ENCODE measurements around the gene MEOX1.

MEOX1 gene

DNA sequence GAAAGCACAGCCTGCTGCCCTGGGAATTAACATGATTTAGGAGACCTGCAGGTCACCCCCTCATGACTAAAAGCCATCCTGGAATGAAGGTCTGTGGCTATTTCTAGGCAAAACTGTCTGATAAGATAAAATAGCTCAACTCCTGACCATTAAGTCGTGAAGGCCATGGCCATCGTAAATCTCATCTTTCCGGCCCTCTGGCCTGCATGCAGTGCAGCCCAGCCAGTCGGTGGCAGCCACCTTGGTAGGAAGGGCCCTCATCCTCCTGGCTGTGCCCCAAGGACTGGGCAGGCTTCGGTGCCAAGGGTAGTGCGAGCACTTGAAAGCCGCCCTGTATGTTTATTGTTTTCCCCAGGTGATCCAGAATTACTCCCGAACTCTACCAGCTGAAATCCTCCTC lies 18.2 kb upstream of the MEOX1 start:
- peak; percentile 36 for DNase-seq

DNA sequence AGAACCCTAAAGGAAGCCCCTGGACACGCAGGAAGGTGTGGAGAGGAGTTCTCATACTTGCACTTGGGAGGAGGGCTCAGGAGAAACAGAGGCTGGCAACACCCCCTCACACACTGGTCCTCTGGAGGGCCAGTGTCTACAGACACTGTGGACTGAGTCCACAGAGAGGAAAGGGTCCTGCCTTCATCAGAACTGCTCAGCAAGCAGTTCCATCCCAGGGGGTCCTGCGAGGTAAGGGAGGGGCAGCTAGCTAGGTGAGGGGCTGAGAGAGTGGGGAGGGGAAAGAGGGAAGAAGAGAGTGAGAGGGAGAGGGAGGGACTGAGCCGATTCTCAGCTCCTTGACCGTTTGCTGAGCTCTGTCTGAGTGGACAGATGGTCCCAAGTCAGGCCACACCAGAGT lies 17.7 kb upstream of the MEOX1 start:
- no peak for DNase-seq

DNA sequence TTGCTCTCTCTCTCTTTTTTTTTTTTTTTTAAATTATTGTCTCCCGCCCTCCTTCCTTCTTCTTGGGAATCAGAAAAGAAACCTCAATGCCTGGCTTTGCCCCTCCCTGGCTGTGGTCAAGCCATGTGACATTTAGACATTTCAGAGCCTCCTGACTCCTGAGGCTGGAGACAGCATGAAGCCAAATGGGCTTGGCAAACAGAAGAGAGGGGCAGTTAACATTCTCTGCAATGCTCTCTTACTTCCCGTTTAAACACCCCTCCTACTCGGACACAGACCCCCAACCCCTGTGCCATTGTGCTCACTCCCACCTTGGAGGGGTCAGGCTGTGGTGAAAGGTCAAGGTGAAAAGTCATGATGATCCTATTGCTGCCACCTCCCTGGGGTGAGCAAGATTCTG lies 14.7 kb upstream of the MEOX1 start:
- DNase-seq = no peak

DNA sequence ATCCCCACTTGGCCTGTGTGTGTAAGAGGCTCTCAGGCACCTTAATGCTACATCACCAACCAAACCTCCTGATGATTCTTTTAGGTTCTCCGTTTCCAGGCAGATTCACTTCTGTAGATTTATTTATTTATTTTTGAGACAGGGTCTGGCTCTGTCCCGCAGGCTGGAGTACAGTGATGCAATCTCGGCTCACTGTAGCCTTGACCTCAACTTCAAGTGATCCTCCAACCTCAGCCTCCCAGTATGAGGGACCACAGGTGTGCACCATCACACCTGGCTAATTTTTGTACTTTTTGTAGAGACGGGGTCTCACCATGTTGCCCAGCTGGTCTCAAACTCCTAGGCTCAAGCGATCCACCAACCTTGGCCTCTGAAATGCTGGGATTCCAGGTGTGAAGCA lies 12.7 kb upstream of the MEOX1 start:
- no peak for DNase-seq

DNA sequence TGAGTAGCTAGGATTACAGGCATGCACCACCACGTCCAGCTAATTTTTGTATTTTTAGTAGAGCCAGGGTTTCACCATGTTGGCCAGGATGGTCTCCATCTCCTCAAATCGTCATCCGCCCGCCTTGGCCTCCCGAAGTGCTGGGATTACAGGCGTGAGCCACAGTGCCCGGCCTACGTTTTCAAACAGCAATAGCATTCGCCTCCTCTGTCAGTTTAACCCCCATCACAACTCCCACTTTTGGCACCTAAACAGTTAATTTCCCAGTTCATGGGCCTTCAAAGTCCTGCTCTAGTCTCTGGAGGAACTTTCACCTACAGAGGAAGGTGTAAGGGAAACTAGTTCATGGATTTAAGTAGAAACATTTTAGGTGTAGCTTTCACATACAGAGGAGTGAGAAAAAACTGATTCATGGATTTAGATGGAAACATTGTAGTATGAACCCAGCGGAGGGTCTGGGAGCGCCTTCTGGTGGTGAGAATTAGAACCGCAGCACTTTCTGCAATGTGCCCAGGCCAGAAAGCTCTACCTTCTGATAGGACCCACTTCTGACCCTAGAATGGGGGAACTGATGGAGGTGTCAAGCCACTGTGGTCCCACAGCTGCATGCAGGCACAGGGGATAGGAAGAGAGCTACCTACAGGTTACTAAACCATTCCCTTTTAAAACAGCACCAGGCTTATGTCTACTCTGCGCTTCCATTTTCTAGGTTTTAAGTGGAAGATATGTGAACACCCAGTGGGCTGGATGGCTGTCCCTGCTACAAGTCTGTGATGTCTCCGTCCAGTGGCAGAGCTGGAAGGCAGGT lies 12.0 kb upstream of the MEOX1 start:
- DNase-seq = peak; percentile 24

DNA sequence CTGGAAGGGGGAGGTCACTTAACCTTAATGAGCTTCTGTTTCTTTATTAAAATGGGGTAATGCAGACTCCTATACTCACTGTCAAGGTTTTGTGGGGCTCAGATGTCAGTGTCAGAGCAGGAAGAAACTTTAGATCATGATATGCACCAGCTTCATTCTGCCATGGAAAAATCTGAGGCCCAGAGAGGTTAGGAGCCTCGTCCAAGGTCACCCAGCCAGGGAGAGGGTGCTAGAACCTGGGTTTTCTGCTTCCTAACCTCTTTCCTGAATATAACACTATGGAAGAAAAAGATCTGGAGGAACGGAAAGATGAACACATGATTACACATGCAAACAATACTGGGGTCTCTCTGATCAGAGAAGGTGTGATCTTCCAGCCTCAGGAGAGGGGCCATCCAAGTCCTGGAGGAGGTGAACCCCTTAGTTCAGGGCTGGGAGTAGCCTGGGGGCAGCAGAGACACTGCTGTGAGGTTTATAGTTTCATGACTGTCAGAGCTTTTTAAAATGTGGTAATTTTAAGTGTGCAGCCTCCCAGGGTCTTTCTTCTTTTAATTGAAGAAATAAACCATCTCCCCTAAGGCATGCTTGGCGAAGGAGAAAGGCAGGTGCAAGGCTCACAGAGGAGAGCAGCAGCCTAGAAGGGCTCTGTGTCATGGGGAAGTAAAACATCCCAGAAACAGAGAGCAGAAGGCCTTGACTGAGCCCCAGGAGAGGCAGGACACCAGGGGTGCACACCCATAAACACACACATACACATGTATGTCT lies 10.2 kb upstream of the MEOX1 start:
- DNase-seq = no peak

DNA sequence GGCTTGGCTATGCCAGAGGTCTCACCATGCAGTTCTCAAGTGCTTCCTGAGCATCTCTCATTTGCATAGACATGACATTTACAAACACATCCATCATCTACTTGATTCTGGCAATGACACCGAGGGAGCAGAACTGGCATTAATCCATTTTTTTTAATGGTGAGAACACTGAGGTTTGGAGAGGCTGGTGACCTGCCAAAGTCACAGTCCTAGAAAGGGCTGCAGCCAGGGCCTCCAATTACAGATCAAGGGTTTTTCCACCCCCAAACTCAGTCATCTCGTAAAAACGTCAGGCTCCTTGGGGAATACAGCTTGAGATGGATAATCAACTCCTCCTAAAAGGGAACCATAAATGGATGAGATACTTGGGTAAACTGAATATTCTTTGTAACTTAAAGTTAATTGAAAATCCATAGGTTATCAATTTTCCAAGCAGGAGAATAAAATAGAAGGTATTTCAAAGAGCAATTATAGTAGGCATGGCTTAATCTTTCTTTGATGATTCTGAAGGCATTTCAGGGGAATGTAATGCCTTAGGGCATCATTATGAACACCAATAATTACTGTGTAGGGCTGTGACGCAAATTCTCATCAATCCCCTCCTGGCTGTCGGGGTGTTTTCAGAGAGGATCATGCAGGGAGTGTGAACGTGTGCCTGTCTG lies 9.4 kb upstream of the MEOX1 start:
- DNase-seq = peak; percentile 94

DNA sequence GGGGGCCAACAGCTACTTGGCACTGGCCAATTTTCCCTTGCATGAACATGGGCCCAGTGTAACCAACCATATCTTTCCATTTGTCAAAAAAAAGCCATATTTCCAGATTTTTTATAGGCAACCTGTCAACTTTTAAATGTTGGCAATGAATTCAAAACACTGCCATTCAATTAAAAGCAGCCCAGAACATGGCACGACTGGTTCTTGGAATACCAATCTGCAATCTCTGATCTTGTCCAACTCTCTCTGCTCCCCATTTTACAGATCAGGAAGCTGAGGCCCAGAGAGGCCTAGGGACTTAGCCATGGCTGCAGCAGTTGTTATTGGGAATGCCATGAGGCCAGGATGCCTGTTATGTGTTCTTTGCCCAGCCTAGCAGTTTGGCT lies 8.9 kb upstream of the MEOX1 start:
- no peak for DNase-seq

DNA sequence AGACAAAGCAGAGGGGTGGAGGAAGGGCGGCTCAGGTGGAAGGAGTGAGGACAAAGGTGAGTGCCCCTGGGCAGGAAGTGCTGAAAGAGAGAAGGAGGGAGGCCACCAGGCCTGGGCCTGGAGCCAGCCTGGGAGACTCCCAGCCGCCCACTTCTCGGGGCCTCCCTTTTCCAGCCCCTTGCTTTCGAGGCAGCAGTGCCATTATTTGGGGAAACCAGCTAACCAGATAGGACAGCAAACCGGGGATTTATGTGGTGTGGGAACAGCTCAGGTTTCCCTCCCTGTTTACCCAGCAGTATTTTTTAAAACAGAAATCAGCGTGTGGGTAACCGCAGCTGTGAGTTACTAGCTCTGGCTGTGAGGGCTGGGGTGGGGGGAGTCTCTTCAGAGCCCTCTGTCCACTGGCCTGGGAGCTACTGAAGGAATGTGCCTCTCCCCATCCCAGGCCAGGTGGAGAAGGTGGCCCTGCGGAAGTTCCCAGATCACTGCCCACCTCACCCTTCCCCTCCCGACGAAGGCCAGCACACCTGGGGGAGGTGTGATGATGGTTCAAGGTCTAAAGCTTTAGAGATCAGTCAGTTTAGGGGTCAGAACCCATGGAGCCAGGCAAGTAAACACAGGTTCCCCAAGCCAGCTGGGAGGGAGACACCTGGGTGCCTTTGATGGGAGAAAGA lies 8.4 kb upstream of the MEOX1 start:
- DNase-seq = peak; percentile 33

DNA sequence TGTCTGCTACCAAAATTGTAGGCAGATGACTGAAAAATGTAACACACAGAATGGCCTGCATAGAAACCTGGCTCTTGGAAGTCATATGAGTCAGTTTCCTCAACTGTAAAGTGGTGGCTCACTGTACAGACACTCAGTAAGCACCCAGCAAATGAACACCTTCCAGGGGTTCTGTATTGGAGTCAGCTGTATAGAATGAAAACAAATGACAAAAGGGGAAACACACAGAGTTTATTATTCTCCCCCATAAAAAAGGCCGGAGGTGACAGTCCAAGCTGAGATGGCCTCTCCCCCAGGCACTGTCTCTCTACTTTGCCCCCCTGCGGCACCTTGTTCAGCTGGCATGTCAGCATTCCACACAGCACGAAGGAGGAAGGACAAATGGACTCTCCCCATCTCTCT lies 6.2 kb upstream of the MEOX1 start:
- DNase-seq = no peak

DNA sequence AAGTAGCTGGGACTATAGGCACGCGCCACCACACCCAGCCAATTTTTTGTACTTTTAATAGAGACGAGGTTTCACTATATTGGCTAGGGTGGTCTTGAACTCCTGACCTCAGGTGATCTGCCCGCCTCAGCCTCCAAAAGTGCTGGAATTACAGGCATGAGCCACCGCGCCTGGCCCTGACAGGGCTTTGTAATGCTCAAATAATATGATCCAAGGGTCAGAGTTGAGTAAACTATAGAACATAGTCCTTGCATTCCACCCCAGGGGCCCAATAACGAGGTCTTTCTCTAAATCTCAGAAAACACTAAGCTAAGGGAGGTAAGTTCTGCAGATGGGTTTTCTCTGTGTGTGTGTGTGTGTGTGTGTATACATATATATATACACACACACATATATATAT lies 5.8 kb upstream of the MEOX1 start:
- no peak for DNase-seq

DNA sequence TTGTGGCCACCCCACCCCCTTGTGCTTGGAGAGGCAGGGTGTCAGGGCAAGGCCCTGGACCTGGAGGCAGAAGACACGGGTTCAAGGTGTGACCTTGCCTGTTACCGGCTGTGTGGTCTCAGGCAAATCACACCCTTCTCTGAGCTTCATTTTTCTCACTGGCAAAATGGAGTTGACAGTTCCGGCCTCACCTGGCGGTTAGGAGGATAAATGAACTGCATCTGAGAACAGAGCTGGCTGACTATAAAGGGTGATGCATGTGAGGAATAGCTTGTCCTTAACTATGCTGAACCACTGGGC lies 4.2 kb upstream of the MEOX1 start:
- DNase-seq = no peak

DNA sequence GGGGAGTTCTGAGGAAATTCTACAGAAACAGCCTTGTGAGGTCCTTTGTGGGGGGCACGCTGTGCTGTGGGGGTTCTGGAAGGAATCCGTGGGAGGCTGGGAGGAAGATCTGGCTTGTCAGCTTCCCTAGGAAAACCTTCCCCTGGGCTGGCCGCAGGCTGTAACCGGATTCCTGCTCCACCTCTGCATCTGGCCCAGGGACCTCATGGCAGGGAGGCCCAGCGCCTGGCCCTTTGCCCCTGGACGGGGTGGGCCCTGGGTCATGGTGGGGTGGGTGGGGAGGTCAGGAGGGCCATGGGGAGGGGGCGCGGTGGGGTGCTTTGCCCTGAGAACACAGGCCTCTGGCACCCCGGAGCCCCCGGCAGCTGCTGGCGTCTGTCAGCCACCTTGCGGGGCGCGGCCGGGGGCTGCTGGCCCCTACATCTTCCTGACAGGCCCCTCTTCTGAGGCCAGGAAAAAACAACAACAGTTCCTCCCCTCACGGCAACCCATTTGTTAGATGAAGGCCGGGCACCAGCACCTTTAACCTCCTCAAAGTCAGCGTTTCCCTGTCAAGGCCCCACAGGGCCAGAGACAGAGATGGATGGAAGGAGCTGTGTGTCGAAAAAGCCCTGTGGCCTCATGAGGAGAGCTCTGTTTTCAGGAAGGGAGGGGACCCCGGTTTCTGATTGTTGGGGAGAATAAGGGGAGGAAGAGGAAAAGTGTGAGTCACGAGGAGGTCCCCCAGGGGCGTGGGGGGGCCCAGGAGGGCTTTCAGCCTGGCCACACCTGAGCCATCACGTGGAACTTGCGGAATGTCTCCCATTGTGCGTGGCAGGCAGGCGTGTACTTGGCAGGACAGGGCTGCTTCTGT lies 3.6 kb upstream of the MEOX1 start:
- no peak for DNase-seq

DNA sequence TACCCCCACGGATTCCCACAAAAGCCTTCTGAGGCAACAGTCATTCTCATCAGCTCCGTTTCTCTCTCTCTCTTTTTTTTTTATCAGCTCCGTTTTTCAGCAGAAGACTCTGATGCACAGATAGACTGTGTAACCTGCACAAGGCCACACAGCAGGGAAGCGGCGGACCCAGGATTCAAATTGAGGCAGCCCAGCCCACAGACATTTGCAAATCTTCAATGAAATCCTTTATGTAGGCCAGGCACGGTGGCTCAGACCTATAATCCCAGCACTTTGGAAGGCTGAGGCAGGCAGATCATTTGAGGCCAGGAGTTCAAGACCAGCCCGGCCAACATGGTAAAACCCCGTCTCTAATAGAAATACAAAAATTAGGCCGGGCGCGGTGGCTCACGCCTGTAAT lies 2.4 kb upstream of the MEOX1 start:
- no peak for DNase-seq

DNA sequence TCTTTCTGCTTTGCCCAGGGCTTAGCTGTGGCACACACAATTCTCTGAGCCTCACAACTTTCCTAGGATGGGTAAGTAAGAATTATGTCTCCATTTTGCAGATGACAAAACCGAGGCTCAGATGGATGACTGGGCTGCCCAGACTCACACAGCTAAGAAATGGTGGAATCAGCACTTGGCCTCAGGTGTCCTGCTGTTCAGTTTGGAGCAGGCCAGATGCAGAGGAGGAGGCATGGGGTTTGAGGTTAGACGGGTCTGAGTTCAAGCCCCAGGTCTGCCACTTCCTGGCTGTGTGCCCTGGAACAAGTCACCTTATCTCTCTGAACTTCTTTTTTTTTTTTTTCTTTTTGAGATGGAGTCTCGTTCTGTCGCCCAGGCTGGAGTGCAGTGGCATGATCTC lies 1.7 kb upstream of the MEOX1 start:
- DNase-seq = no peak

DNA sequence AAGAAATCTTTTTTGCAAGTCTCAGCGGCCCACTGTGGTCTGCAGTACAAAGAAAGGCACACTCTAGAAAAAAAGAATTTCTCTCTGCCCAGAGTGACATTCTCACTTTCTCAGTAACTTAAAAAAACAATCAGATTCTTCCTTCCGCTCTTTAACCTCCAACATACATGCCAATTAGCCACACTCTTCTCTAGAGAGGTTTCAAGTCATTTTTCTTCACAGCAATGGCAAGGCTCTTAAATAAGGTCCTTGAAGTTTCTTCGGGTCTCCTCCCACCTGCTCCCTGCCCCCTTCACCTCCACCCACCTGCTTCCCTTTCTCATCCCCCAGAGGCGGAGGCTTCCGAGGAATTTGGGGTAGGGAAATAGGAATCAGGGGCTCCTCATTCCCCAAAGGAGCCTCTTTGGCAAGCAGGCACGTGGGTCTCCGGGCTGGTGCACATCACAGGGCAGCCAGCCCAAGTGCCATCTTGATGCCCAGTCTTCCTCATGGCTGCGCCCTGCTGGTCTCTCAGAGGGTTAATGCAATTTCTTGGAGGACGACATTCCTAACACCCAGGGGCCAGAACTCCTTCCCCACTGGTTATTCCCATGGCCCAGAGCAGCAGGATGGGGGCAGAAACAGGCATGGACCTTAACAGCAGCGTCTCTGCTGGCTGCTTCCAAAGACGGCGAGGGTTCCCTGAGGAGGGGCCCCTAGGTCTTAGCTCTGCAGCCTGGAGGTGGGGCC lies 855 bp upstream of the MEOX1 start:
- no peak for DNase-seq

DNA sequence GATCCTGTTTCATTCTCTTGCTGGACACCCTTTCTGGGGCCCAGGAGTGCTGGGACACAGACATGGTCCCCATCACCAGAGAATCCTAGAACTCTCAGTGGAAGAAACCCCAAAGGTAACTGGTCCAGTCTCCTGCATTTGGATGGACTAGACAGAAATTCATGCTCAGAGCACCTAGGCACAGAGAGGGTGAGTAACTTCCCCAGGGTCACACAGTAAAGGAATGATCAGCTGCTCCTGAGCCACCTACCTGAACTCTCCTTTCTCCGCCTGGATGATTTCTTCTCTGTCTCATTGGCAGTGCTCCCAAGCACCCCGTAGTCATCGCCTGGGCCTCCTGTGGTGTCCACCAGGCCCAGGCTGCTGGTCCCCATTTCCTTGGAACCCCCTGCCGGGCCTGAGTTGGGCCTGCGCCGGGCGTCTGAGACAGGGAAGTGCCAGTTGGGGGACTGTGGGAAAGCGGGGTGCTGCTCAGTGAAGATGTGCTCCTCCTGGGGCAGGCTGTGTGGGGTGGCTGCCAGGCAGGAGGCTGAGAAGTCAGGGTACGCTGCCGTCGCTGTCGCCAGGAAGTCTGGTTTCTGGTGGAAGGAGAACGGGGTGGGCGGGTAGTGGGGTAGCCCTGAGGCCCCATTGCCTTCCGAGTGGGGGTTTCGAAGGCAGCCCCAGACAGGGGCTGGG lies 767 bp downstream of the MEOX1 start:
- no peak for DNase-seq

DNA sequence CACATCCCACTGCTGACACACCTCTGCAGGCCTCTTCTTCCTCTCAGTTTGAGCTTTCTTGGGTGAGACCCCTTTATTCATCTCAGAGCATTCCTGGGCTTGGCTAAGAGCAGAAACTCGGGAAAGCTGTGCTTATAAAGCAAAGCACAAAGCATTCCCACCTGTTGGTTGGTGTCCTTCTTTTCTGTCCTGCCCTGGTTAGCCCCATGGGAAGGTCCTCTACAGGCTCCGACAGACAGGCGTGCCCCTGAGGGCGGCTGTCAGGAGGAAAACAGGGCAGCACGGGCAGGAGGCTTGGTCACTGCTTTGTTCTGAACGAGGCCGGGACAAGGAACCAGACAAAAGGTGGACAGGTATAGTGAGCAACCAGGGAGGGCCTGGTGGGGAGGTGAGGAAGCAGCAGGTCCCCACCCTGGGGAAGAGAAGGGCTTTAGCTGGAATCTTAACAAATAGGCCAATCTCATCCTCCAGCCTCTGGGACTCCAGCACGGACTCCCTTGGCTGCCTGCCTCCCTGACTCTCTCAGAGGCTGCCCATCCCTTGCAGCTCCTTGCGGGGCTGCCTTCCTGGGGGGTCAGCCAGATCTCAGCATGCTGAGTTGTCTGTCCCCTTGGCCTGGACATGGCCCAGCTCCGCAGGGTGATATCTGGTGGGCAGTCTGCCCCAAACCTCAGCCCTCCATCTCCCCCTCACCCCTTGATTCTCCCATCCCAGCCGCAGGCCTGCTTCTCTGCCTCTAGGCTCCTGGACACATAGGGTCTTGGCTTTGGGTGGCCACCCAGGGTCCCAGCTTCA lies 1.7 kb downstream of the MEOX1 start:
- DNase-seq = no peak

DNA sequence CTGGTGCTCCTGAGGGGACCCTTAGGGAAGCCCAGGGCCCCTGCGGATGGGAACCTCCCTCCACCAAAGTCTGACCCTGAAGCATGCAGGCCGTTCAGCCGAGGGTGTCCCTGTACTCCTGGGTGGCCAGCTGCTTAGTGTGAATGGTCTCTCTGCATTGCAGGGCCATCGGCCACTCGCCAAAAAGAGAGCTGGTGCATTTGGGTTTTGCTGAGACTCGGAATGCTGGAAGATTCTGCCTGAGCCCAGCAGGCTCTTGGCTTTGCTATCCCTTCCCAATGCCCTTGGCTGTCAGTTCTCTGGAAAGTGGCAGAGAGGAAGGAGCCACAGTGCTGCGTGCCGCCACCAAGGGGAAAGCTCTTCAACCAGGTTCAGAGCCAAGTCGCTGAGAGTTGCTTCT lies 2.8 kb downstream of the MEOX1 start:
- no peak for DNase-seq

DNA sequence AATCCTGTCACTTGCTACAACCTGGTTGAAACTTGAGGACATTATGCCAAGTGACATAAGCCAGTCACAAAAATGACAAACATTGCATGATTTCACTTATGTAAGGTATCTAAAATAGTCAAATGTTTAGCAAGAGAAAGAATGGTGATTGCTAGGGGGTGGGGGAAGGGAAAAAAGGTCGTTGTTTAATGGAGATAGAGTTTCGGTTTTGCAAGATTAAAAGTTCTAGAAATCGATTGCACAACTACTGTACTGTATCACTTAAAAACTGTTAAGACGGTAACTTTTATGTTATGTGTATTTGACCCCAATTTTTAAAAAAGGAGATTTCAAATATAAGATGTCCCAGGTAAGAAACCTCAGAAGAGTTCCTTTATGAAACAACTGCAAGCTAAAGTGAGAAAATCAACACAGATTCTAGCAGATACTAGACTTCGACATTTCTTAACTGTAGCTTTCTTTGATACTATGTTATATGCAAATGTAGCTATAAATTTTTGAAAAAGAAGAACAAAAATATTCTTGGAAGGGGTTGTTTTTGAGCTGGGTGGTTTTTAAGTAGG lies 5.9 kb downstream of the MEOX1 start:
- DNase-seq = no peak

All from DMS79 (cell line).